SK-N-SH (cell line): Measurements from ENCODE around the gene NALCN. TPM values are rescaled to one million over a fixed set of nuclear protein-coding genes. Genes with fewer than 3 reads are reported as not detected.
"Not testable (repeated sequence)": the region's sequence is repeated elsewhere in the genome, so short reads cannot be mapped to it uniquely, and the experiment has no call there.

Source experiments
- CTCF ChIA-PET: fragments of 300-600, 350-600 bp; formaldehyde crosslinking; extraction: SDS; loops from one replicate; lab custom pipeline; 2021; lab: Yijun Ruan, JAX
- POLR2A ChIA-PET: fragments of 350-600 bp; sonication (Branson Sonifier 250); formaldehyde crosslinking; extraction: SDS; loops from one replicate; lab custom pipeline; 2020; ENCODE audit warnings: antibody characterized with exemption, inconsistent platforms; lab: Yijun Ruan, JAX
- DNase-seq: peaks from one replicate; pipeline ENCODE4 v3.0.0; 2012
- H2AFZ ChIP-seq: fragments of 200-600 bp; sonication (generic); 2 replicates; pipeline ENCODE4 v1.8.1; 2016; ENCODE audit warnings: antibody characterized with exemption, mild to moderate bottlenecking, low read depth
- H3F3A ChIP-seq: fragments of 200-600 bp; sonication (generic); replicated peaks from 2 replicates; pipeline ENCODE3; 2016; ENCODE audit warnings: antibody characterized with exemption, mild to moderate bottlenecking; ENCODE audit not compliant: insufficient read depth
- H3K27ac ChIP-seq, 2 experiments: fragments of 200-500 bp in 1 of 2; fragments of 200-600 bp in 1 of 2; sonication (Bioruptor generic) in 1 of 2; sonication (generic), shearing (Covaris generic) in 1 of 2; 2 replicates each; pipeline versions ENCODE4 v1.5.1 to v1.6.1; 2014 to 2016; ENCODE audit warnings: low read depth in 2 of 2, inconsistent platforms in 1 of 2, low read length in 1 of 2, mild to moderate bottlenecking in 1 of 2, mixed read lengths in 1 of 2
- H3K27me3 ChIP-seq: fragments of 200-600 bp; sonication (generic), shearing (Covaris generic); 2 replicates; pipeline ENCODE4 v1.6.1; 2016; ENCODE audit warnings: mixed run types; ENCODE audit not compliant: insufficient read depth
- H3K36me3 ChIP-seq, 2 experiments: fragments of 200-500 bp in 1 of 2; fragments of 200-600 bp in 1 of 2; sonication (Bioruptor generic) in 1 of 2; sonication (generic) in 1 of 2; replicated peaks in 1 of 2; 2 replicates each; pipeline versions ENCODE3 to v1.5.1; 2014 to 2016; ENCODE audit warnings: low read length in 1 of 2, mild to moderate bottlenecking in 1 of 2; ENCODE audit not compliant: insufficient read depth in 2 of 2, control insufficient read depth in 1 of 2
- H3K4me1 ChIP-seq, 2 experiments: fragments of 200-500 bp in 1 of 2; fragments of 200-600 bp in 1 of 2; sonication (Bioruptor generic) in 1 of 2; sonication (generic), shearing (Covaris generic) in 1 of 2; 2 replicates each; pipeline versions ENCODE4 v1.5.1 to v1.6.1; 2014 to 2016; ENCODE audit warnings: low read depth in 1 of 2, low read length in 1 of 2, mixed run types in 1 of 2; ENCODE audit not compliant: insufficient read depth in 2 of 2, control insufficient read depth in 1 of 2
- H3K4me2 ChIP-seq: fragments of 200-600 bp; sonication (generic), shearing (Covaris generic); 2 replicates; pipeline ENCODE4 v1.6.1; 2017; ENCODE audit warnings: mixed run types
- H3K4me3 ChIP-seq, 2 experiments: fragments of 200-500 bp in 1 of 2; fragments of 200-600 bp in 1 of 2; sonication (Bioruptor generic) in 1 of 2; sonication (generic), shearing (Covaris generic) in 1 of 2; 2 replicates each; pipeline versions ENCODE4 v1.5.1 to v1.8.1; 2014 to 2016; ENCODE audit warnings: low read depth in 2 of 2, inconsistent platforms in 1 of 2, low read length in 1 of 2, mild to moderate bottlenecking in 1 of 2, mixed read lengths in 1 of 2, moderate library complexity in 1 of 2
- H3K79me2 ChIP-seq: fragments of 200-600 bp; sonication (generic); 2 replicates; pipeline ENCODE4 v1.8.1; 2017; ENCODE audit warnings: mild to moderate bottlenecking; ENCODE audit not compliant: insufficient read depth
- H3K9ac ChIP-seq: fragments of 200-600 bp; sonication (generic); 2 replicates; pipeline ENCODE4 v1.6.1; 2017; ENCODE audit warnings: mixed run types
- H3K9me2 ChIP-seq: fragments of 200-600 bp; sonication (generic); 2 replicates; pipeline ENCODE4 v1.6.1; 2017; ENCODE audit warnings: mixed run types
- H3K9me3 ChIP-seq: fragments of 200-600 bp; sonication (generic); 2 replicates; pipeline ENCODE4 v1.6.1; 2017; ENCODE audit warnings: mixed run types, mild to moderate bottlenecking, moderate library complexity
- H4K20me1 ChIP-seq: fragments of 200-600 bp; sonication (generic); 2 replicates; pipeline ENCODE4 v1.6.1; 2017; ENCODE audit warnings: mild to moderate bottlenecking, mixed run types; ENCODE audit not compliant: insufficient read depth
- EP300 ChIP-seq, 2 experiments: IDR thresholded peaks; 2 replicates each; pipeline versions ENCODE4 v1.4.0 to v1.6.1; 2012; ENCODE audit warnings: borderline replicate concordance in 1 of 2, low read depth in 1 of 2, low read length in 1 of 2
- EZH2phosphoT487 ChIP-seq: fragments of 200-600 bp; sonication (generic); IDR thresholded peaks from 2 replicates; pipeline ENCODE4 v1.6.1; 2017; ENCODE audit warnings: low read depth, mixed run types, mild to moderate bottlenecking, antibody characterized with exemption, moderate library complexity, borderline replicate concordance
- NFIC ChIP-seq: IDR thresholded peaks from 2 replicates; pipeline ENCODE4 v1.4.0; 2012; ENCODE audit warnings: borderline replicate concordance
- NRF1 ChIP-seq: IDR thresholded peaks from 2 replicates; pipeline ENCODE4 v1.6.1; 2012; ENCODE audit warnings: low read depth, mild to moderate bottlenecking, low read length
- RFX5 ChIP-seq: IDR thresholded peaks from 2 replicates; pipeline ENCODE4 v1.6.1; 2012; ENCODE audit warnings: mild to moderate bottlenecking, improper control_type of control experiment, low read length
- SIN3A ChIP-seq: IDR thresholded peaks from 2 replicates; pipeline ENCODE4 v1.6.1; 2012; ENCODE audit warnings: low read depth, mild to moderate bottlenecking, low read length, moderate library complexity, borderline replicate concordance
- TCF12 ChIP-seq: IDR thresholded peaks from 2 replicates; pipeline ENCODE4 v1.4.0; 2012
- USF2 ChIP-seq: fragments of 150-350 bp; IDR thresholded peaks from 2 replicates; pipeline ENCODE4 v1.6.1; 2017; ENCODE audit warnings: antibody characterized with exemption, low read length, low read depth, borderline replicate concordance
- YY1 ChIP-seq: IDR thresholded peaks from 2 replicates; pipeline ENCODE4 v1.4.0; 2012; ENCODE audit warnings: low read depth, mild to moderate bottlenecking
- WGBS: methylation state at CpG from one replicate; pipeline ENCODE4 v1.1.6; 2017; ENCODE audit warnings: low lambda C conversion rate; 5-methylcytosine and 5-hydroxymethylcytosine counted together
- polyA plus RNA-seq, 3 experiments: library from polyadenylated mRNA; depleted of rRNA; stranded (reverse); fragments of >200 nt; gene quantifications; 2 replicates each; pipeline ENCODE4 v1.2.3, GENCODE V29; 2012
- TF ChIP-seq, protein P1 (sequence below): IDR thresholded peaks from 2 replicates; pipeline ENCODE4 v1.4.0; 2012; ENCODE audit warnings: low read depth, borderline replicate concordance
- TF ChIP-seq, protein P2 (sequence below): IDR thresholded peaks from 2 replicates; pipeline ENCODE4 v1.6.1; 2012; ENCODE audit warnings: mild to moderate bottlenecking, low read depth, low read length, moderate library complexity

Gene NALCN
- polyA plus RNA-seq, 1 of the 3 experiments (the other 2 are of a cell fraction): 3.0 TPM

DNA sequence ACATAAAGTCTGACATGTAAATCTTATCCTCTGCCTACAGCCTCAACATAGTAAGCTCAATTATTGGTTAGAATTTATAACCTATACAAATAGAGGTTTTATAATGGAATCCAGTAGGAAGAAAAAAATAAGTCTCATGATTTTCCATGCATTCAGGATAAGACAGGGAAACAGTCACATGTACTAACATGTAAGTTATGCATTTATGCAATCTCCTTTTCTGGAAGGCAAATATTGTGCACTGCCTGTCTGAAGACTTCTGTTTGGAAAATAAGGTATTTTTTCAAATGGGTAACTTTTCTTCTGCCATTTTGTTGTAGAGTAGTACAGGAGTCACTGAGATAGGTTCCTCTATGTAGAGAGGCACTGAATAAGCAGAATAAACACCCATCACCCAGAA, 92.7 kb downstream of the NALCN start:
- H4K20me1 ChIP-seq: no peaks in the 10 kb centered on the region

GRCh38 chr13:101317986-101318523, 98.3 kb downstream of the NALCN start:
- no peak overlapping the region for H3K9ac ChIP-seq

More for the DNA sequence above, 92.7 kb downstream of the NALCN start:
- TF ChIP-seq NRF1 (no peak), RFX5 (no peak), SIN3A (no peak), NFIC (no peak), YY1 (no peak), TCF12 (no peak)
- TF ChIP-seq, protein P1, sequence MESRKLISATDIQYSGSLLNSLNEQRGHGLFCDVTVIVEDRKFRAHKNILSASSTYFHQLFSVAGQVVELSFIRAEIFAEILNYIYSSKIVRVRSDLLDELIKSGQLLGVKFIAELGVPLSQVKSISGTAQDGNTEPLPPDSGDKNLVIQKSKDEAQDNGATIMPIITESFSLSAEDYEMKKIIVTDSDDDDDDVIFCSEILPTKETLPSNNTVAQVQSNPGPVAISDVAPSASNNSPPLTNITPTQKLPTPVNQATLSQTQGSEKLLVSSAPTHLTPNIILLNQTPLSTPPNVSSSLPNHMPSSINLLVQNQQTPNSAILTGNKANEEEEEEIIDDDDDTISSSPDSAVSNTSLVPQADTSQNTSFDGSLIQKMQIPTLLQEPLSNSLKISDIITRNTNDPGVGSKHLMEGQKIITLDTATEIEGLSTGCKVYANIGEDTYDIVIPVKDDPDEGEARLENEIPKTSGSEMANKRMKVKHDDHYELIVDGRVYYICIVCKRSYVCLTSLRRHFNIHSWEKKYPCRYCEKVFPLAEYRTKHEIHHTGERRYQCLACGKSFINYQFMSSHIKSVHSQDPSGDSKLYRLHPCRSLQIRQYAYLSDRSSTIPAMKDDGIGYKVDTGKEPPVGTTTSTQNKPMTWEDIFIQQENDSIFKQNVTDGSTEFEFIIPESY: no peak
- TF ChIP-seq, protein P2, sequence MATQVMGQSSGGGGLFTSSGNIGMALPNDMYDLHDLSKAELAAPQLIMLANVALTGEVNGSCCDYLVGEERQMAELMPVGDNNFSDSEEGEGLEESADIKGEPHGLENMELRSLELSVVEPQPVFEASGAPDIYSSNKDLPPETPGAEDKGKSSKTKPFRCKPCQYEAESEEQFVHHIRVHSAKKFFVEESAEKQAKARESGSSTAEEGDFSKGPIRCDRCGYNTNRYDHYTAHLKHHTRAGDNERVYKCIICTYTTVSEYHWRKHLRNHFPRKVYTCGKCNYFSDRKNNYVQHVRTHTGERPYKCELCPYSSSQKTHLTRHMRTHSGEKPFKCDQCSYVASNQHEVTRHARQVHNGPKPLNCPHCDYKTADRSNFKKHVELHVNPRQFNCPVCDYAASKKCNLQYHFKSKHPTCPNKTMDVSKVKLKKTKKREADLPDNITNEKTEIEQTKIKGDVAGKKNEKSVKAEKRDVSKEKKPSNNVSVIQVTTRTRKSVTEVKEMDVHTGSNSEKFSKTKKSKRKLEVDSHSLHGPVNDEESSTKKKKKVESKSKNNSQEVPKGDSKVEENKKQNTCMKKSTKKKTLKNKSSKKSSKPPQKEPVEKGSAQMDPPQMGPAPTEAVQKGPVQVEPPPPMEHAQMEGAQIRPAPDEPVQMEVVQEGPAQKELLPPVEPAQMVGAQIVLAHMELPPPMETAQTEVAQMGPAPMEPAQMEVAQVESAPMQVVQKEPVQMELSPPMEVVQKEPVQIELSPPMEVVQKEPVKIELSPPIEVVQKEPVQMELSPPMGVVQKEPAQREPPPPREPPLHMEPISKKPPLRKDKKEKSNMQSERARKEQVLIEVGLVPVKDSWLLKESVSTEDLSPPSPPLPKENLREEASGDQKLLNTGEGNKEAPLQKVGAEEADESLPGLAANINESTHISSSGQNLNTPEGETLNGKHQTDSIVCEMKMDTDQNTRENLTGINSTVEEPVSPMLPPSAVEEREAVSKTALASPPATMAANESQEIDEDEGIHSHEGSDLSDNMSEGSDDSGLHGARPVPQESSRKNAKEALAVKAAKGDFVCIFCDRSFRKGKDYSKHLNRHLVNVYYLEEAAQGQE: no peak
- no peaks in the 10 kb centered on the region for H3K36me3 ChIP-seq
- no peak overlapping the region for H3K4me2 ChIP-seq
- CTCF ChIA-PET: interaction anchor here (1.0 to 1.1 kb wide), 2 partner anchors 7 to 106 kb away, joined by 3 read pairs; no protein-coding TSS in a partner anchor
- POLR2A ChIA-PET: no interaction called here
- H3F3A ChIP-seq: peaks cover 2% of the 10 kb centered on the region
- DNase-seq: no peak
- no peaks in the 10 kb centered on the region for H3K27me3 ChIP-seq
- no peak overlapping the region for H2AFZ ChIP-seq
- no peak overlapping the region for H3K27ac ChIP-seq
- no peaks in the 10 kb centered on the region for H3K4me1 ChIP-seq
- H3K4me3 ChIP-seq: no peak overlapping the region
- H3K9ac ChIP-seq: no peak overlapping the region
- H3K79me2 ChIP-seq: no peaks in the 10 kb centered on the region
- H3K9me3 ChIP-seq: no peaks in the 10 kb centered on the region
- H3K9me2 ChIP-seq: no peaks in the 10 kb centered on the region

GRCh38 chr13:101313479-101313878, 102.8 kb downstream of the NALCN start:
- H3K4me3 ChIP-seq, H3K9ac ChIP-seq, H3K9me3 ChIP-seq, H3K4me1 ChIP-seq, H2AFZ ChIP-seq, H3K9me2 ChIP-seq, H3K36me3 ChIP-seq, POLR2A ChIA-PET, H4K20me1 ChIP-seq, H3K4me2 ChIP-seq, H3K27ac ChIP-seq, CTCF ChIA-PET, DNase-seq, H3K79me2 ChIP-seq, H3K27me3 ChIP-seq: not testable (repeated sequence)
- 89% methylated on average over 1 of the region's 1 CpG for WGBS
- peaks cover 18% of the 10 kb centered on the region for H3F3A ChIP-seq

More at GRCh38 chr13:101317986-101318523, 98.3 kb downstream of the NALCN start:
- Histone ChIP-seq H3K4me3 (no peak overlapping the region), H3K79me2 (no peaks in the 10 kb centered on the region), H3K9me3 (no peaks in the 10 kb centered on the region; the same call in 1 of the 2 replicates), H3F3A (no peaks in the 10 kb centered on the region), H3K27me3 (no peaks in the 10 kb centered on the region), H3K4me2 (no peak overlapping the region), H3K4me1 (no peaks in the 10 kb centered on the region), H3K36me3 (peaks cover 0 to 7% of the 10 kb centered on the region in 2 experiments), H2AFZ (no peak overlapping the region), H4K20me1 (no peaks in the 10 kb centered on the region), H3K9me2 (no peaks in the 10 kb centered on the region; the same call in 1 of the 2 replicates), H3K27ac (no peak overlapping the region)
- TF ChIP-seq EP300 (IDR thresholded peaks at IDR 0.05; ENCODE audit: borderline replicate concordance in 1 of 2, low read depth in 1 of 2, low read length in 1 of 2) (no peak), USF2 (no peak), EZH2phosphoT487 (no peak)
- 97% methylated on average over 6 of the region's 10 CpGs for WGBS
- ChIA-PET CTCF (interaction anchor here (1.5 kb wide), 1 partner anchor 10 kb away, joined by 3 read pairs; no protein-coding TSS in a partner anchor), POLR2A (no interaction called here)
- no peak for DNase-seq
